Measurements from ENCODE around the gene PIK3R5. TPM values are rescaled to one million over a fixed set of nuclear protein-coding genes. Genes with fewer than 3 reads are reported as not detected.

Gene PIK3R5
- total and polyA plus RNA-seq, 3 donors from 2014 or later, result 6.1 to 14.0 (median 7.4) TPM

DNA sequence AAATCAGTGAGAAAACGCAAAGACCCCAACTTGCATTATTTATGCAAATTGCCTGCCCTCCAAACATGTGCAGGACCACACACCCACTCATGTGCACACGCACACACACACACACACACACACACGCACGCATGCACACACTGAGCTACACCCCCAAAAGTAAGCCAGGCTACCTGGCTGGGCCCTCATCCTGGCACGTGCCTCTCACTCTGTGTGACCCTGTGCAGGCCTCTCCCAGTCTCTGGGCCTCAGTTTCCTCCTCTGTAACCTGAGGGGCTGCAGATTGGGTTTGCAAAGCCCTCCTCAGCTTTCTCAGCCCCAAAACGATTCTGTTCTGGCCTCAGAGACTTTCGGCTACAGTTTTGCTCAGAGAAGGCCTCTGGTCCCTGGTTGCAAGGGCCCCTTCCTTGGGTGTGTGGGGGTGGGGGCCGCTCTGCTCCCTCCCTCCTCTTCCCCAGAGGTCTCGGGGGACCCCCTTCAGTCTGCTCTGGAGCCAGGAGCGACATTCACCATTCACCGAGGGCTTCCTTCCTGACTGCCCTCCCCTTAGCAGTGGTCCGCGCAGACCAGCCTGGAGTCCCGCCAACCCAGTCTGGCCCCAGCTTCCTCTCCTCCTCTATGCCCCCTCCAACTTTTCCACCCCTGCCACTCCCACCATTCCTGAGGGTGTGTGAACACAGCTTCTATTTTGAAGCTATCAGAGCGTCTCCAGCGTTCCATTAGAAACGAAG is 92.6 kb downstream of the PIK3R5 start:
- 56 to 59% methylated on average over 15 to 17 of the region's 17 CpGs for WGBS, 2 donors
- Histone ChIP-seq H3K4me1 (peaks cover 3% of the 10 kb centered on the region), H3K36me3 (ENCODE audit: low read depth, missing control alignments) (no peaks in the 10 kb centered on the region), H3K27ac (no peak overlapping the region), H3K27me3 (no peaks in the 10 kb centered on the region), H3K9me3 (no peaks in the 10 kb centered on the region), H3K4me3 (no peak overlapping the region)
- intact Hi-C loops (cut with DNase I; ENCODE audit: low total_unique reads), result no loop called here
- DNase-seq, result no peak
- TF ChIP-seq POLR2A (IDR thresholded peaks at IDR 0.05), result no peak
- TF ChIP-seq, protein P1, sequence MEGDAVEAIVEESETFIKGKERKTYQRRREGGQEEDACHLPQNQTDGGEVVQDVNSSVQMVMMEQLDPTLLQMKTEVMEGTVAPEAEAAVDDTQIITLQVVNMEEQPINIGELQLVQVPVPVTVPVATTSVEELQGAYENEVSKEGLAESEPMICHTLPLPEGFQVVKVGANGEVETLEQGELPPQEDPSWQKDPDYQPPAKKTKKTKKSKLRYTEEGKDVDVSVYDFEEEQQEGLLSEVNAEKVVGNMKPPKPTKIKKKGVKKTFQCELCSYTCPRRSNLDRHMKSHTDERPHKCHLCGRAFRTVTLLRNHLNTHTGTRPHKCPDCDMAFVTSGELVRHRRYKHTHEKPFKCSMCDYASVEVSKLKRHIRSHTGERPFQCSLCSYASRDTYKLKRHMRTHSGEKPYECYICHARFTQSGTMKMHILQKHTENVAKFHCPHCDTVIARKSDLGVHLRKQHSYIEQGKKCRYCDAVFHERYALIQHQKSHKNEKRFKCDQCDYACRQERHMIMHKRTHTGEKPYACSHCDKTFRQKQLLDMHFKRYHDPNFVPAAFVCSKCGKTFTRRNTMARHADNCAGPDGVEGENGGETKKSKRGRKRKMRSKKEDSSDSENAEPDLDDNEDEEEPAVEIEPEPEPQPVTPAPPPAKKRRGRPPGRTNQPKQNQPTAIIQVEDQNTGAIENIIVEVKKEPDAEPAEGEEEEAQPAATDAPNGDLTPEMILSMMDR (IDR thresholded peaks at IDR 0.05), result no peak

- WGBS, 2 donors, result 90 to 92% methylated on average over 7 of the region's 7 CpGs
- intact Hi-C loops (cut with DNase I; ENCODE audit: low total_unique reads), result no loop called here
- H3K27me3 ChIP-seq, result no peaks in the 10 kb centered on the region
- H3K4me3 ChIP-seq, result no peak overlapping the region
- H3K36me3 ChIP-seq (ENCODE audit: low read depth, missing control alignments), result no peaks in the 10 kb centered on the region
- no peaks in the 10 kb centered on the region for H3K9me3 ChIP-seq
- no peak for DNase-seq
- peaks cover 3% of the 10 kb centered on the region for H3K4me1 ChIP-seq
- no peak overlapping the region for H3K27ac ChIP-seq
- TF ChIP-seq, protein P1 (IDR thresholded peaks at IDR 0.05), result no peak
- no peak for TF ChIP-seq POLR2A (IDR thresholded peaks at IDR 0.05)
Measured at GRCh38 chr17:8872036-8872704, 93.3 kb downstream of the PIK3R5 start.

DNA sequence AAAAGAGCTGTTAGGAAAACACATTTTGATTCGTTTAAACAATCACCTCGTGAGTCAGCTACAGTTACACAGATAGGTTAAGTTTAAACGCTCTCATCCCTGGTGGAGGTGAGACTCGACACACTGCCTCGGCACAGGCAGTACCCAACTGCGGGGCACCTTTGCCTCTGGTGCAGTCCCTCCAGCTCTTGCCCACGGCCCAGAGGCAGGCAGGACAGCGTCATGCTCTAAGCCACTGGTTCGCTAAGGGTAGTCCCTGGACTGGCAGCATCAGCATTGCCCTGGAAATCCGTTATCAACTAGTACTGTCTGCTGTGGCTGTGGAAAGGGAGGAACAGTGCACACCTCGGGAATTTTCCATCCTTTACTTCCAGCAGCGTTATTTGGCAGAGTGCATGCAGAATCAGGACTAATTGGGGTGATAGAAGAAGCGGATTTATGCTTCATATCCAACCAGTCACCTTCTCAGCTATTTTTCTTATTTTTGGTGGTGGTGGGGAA is 94.4 kb downstream of the PIK3R5 start:
- peaks cover 3% of the 10 kb centered on the region for H3K4me1 ChIP-seq
- no peaks in the 10 kb centered on the region for H3K27me3 ChIP-seq
- H3K27ac ChIP-seq, result no peak overlapping the region
- TF ChIP-seq, protein P1 (IDR thresholded peaks at IDR 0.05), result no peak
- no peak for TF ChIP-seq POLR2A (IDR thresholded peaks at IDR 0.05)
- WGBS, 2 donors, result 77 to 85% methylated on average over 7 to 13 of the region's 13 CpGs
- H3K36me3 ChIP-seq (ENCODE audit: low read depth, missing control alignments), result no peaks in the 10 kb centered on the region
- intact Hi-C loops (cut with DNase I; ENCODE audit: low total_unique reads), result no loop called here
- no peaks in the 10 kb centered on the region for H3K9me3 ChIP-seq
- no peak overlapping the region for H3K4me3 ChIP-seq
- no peak for DNase-seq

DNA sequence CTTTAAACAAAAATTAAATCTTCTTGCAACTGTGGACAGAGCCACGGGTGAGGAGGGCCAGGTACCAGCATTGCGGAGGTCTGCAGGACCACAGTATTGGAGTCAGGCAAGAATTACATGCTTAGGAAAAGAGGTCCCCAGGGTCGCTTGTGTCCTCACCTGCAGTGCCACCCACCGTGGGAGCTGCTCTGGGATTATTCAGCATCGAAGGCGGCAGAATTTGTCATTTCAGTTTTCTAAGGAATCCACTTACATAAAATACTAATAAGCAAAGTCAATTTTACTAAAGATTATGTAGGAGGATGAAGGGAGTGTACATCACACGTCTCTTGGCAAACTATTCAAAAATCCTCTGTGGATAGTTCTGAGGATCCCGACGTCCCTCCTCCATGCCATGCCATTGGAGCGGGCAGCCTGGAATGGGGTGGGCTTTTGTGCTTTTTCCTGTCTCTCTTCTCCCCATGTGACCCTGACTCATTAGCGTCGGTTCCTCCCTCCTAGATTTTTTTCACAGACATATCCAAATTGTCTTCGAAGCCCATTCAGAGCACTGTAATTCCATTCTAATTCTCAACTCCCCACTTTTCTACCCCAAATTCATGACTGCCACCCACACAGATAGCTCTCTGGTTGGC is 95.0 kb downstream of the PIK3R5 start:
- no peaks in the 10 kb centered on the region for H3K36me3 ChIP-seq (ENCODE audit: low read depth, missing control alignments)
- H3K9me3 ChIP-seq, result no peaks in the 10 kb centered on the region
- no peak overlapping the region for H3K4me3 ChIP-seq
- H3K27ac ChIP-seq, result no peak overlapping the region
- H3K27me3 ChIP-seq, result no peaks in the 10 kb centered on the region
- 72 to 73% methylated on average over 13 of the region's 13 CpGs for WGBS, 2 donors
- DNase-seq, result no peak
- peaks cover 3% of the 10 kb centered on the region for H3K4me1 ChIP-seq
- intact Hi-C loops (cut with DNase I; ENCODE audit: low total_unique reads), result no loop called here
- TF ChIP-seq, protein P1 (IDR thresholded peaks at IDR 0.05), result no peak
- TF ChIP-seq POLR2A (IDR thresholded peaks at IDR 0.05), result no peak
